ENCODE data around the gene CST9.
A peak's percentile ranks its signal among the peaks of the same experiment; 100 is the strongest.
"Not testable (repeated sequence)": the region's sequence is repeated elsewhere in the genome, so short reads cannot be mapped to it uniquely, and the experiment has no call there.

Gene CST9

GRCh38 chr20:23622839-23623343, 17.2 kb upstream of the CST9 start:
- H3K27me3 ChIP-seq, result no peaks in the 10 kb centered on the region
- intact Hi-C loops (cut with DNase I; ENCODE audit: low total_unique reads), result loop anchor here (5.0 kb wide), 1 partner anchor 576 kb away; the partner anchor contains the start of gene THBD
- peak; percentile 87 for DNase-seq
- peak overlapping the region; percentile 37 to 39 for H3K4me3 ChIP-seq
- H3K36me3 ChIP-seq, result no peaks in the 10 kb centered on the region
- no peak for TF ChIP-seq CTCF (IDR thresholded peaks at IDR 0.05)
- no peaks in the 10 kb centered on the region for H3K9me3 ChIP-seq
- peak overlapping the region; percentile 84 to 87 for H3K27ac ChIP-seq
- H3K4me1 ChIP-seq, result peaks cover 0 to 28% (median 10%) of the 10 kb centered on the region in 4 donors

- not testable (repeated sequence) for H3K9me3 ChIP-seq, H3K36me3 ChIP-seq, DNase-seq, H3K27me3 ChIP-seq
- H3K27ac ChIP-seq, result peak overlapping the region; percentile 84 to 87
- intact Hi-C loops (cut with DNase I; ENCODE audit: low total_unique reads), result loop anchor here (5.0 kb wide), 1 partner anchor 575 kb away; the partner anchor contains the start of gene THBD
- peak overlapping the region; percentile 37 to 39 for H3K4me3 ChIP-seq
- peaks cover 0 to 28% (median 10%) of the 10 kb centered on the region in 4 donors for H3K4me1 ChIP-seq
Observed at GRCh38 chr20:23622401-23622800, 16.7 kb upstream of the CST9 start.

- not testable (repeated sequence) for H3K9me3 ChIP-seq, H3K27me3 ChIP-seq, DNase-seq, H3K4me3 ChIP-seq, H3K27ac ChIP-seq, H3K36me3 ChIP-seq
- H3K4me1 ChIP-seq, result peaks cover 0 to 28% (median 10%) of the 10 kb centered on the region in 4 donors
- intact Hi-C loops (cut with DNase I; ENCODE audit: low total_unique reads), result loop anchor here (5.0 kb wide), 1 partner anchor 574 kb away; the partner anchor contains the start of gene THBD
Observed at GRCh38 chr20:23620670-23621386, 15.1 kb upstream of the CST9 start.

- Histone ChIP-seq H3K4me3 (no peak overlapping the region), H3K9me3 (no peaks in the 10 kb centered on the region), H3K27ac (peak overlapping the region; percentile 32 to 54), H3K27me3 (no peaks in the 10 kb centered on the region), H3K4me1 (peaks cover 0 to 27% (median 5%) of the 10 kb centered on the region in 4 donors), H3K36me3 (no peaks in the 10 kb centered on the region)
- intact Hi-C loops (cut with DNase I; ENCODE audit: low total_unique reads), result no loop called here
- no peak for DNase-seq
- no peak for TF ChIP-seq CTCF (IDR thresholded peaks at IDR 0.05)
Observed at GRCh38 chr20:23614163-23614562, 8.4 kb upstream of the CST9 start.

GRCh38 chr20:23613676-23614075, 8.0 kb upstream of the CST9 start:
- Histone ChIP-seq H3K4me1 (peaks cover 0 to 27% (median 5%) of the 10 kb centered on the region in 4 donors), H3K4me3 (no peak overlapping the region), H3K27me3 (no peaks in the 10 kb centered on the region), H3K36me3 (no peaks in the 10 kb centered on the region), H3K9me3 (no peaks in the 10 kb centered on the region), H3K27ac (peak overlapping the region; percentile 32 to 54)
- TF ChIP-seq CTCF (IDR thresholded peaks at IDR 0.05), result no peak
- no peak for DNase-seq
- intact Hi-C loops (cut with DNase I; ENCODE audit: low total_unique reads), result no loop called here

GRCh38 chr20:23612396-23612795, 6.7 kb upstream of the CST9 start:
- H3K4me3 ChIP-seq, result no peak overlapping the region
- H3K36me3 ChIP-seq, result no peaks in the 10 kb centered on the region
- intact Hi-C loops (cut with DNase I; ENCODE audit: low total_unique reads), result no loop called here
- DNase-seq, result no peak
- no peak for TF ChIP-seq CTCF (IDR thresholded peaks at IDR 0.05)
- peaks cover 0 to 27% (median 5%) of the 10 kb centered on the region in 4 donors for H3K4me1 ChIP-seq
- no peaks in the 10 kb centered on the region for H3K9me3 ChIP-seq
- peak overlapping the region in 1 of 2 donors; percentile 18 for H3K27ac ChIP-seq
- H3K27me3 ChIP-seq, result no peaks in the 10 kb centered on the region

Measured in tibial artery (tissue), 4 donors.